ENCODE measurements around the gene CRADD. TPM values are rescaled to one million over a fixed set of nuclear protein-coding genes. Genes with fewer than 3 reads are reported as not detected.
"Not testable (repeated sequence)": the region's sequence is repeated elsewhere in the genome, so short reads cannot be mapped to it uniquely, and the experiment has no call there.

The CRADD gene
- total RNA-seq, 4 donors from 2014 or later = 16.1 to 43.3 (median 26.5) TPM

DNA sequence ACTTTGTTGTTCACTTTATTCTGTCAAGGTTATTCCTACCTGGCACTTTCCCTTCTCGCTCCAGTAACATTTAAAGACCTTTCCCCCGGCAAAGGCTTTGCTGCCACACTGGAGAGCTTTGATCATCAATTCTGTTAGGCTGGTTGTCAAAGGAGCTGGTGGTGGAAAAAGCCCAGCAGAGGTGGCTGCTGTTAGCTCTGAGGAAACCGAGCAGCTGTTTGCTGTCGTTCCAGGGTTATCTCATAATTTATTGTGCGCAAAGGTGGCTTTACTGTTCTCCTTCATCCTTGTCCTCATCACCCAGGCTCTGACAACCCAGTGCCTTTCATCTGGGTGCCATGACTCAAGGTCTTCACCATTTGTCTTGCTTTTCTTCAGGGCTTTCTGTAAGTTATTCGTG, 38.2 kb upstream of the CRADD start:
- TF ChIP-seq POLR2A (IDR thresholded peaks at IDR 0.05) = no peak
- TF ChIP-seq, protein P1, sequence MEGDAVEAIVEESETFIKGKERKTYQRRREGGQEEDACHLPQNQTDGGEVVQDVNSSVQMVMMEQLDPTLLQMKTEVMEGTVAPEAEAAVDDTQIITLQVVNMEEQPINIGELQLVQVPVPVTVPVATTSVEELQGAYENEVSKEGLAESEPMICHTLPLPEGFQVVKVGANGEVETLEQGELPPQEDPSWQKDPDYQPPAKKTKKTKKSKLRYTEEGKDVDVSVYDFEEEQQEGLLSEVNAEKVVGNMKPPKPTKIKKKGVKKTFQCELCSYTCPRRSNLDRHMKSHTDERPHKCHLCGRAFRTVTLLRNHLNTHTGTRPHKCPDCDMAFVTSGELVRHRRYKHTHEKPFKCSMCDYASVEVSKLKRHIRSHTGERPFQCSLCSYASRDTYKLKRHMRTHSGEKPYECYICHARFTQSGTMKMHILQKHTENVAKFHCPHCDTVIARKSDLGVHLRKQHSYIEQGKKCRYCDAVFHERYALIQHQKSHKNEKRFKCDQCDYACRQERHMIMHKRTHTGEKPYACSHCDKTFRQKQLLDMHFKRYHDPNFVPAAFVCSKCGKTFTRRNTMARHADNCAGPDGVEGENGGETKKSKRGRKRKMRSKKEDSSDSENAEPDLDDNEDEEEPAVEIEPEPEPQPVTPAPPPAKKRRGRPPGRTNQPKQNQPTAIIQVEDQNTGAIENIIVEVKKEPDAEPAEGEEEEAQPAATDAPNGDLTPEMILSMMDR (IDR thresholded peaks at IDR 0.05) = no peak
- 43 to 44% methylated on average over 6 of the region's 6 CpGs for WGBS, 2 donors
- intact Hi-C loops (cut with DNase I; ENCODE audit: low total_unique reads) = no loop called here

GRCh38 chr12:93639406-93639805, 37.8 kb upstream of the CRADD start:
- intact Hi-C loops (cut with DNase I; ENCODE audit: low total_unique reads) = no loop called here
- no peak for DNase-seq (ENCODE audit: low spot score in 2 of 2)
- TF ChIP-seq POLR2A (IDR thresholded peaks at IDR 0.05) = no peak
- TF ChIP-seq, protein P1 (IDR thresholded peaks at IDR 0.05) = no peak
- H3K4me3 ChIP-seq (ENCODE audit: low read depth, poor library complexity, severe bottlenecking) = no peak overlapping the region
- WGBS, 2 donors = 83 to 86% methylated on average over 2 of the region's 2 CpGs

More for the DNA sequence above, 38.2 kb upstream of the CRADD start:
- no peak overlapping the region for H3K4me3 ChIP-seq (ENCODE audit: low read depth, poor library complexity, severe bottlenecking)
- DNase-seq (ENCODE audit: low spot score in 2 of 2) = no peak

DNA sequence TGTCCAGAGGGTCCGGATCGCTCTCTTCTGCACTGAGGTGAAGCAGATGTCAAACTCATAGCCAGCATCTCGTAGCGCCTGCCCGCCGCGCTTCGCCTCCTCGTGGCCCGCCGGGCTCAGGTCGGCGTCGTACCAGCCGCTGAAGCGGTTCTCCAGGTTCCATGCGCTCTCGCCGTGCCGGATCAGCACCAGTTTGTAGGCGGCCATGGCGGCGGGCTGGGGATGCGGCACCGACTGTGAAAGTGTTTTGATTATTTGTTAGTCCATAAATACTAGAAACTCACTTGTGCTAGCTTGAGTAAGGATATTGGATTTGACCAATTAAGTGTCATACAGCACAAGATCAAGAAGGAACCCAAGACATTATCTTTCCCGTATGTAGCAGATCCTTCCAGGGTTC, 35.8 kb upstream of the CRADD start:
- 95 to 98% methylated on average over 18 to 19 of the region's 26 CpGs for WGBS, 2 donors
- H3K4me3 ChIP-seq (ENCODE audit: low read depth, poor library complexity, severe bottlenecking); intact Hi-C loops (cut with DNase I; ENCODE audit: low total_unique reads); DNase-seq (ENCODE audit: low spot score in 2 of 2): not testable (repeated sequence)

DNA sequence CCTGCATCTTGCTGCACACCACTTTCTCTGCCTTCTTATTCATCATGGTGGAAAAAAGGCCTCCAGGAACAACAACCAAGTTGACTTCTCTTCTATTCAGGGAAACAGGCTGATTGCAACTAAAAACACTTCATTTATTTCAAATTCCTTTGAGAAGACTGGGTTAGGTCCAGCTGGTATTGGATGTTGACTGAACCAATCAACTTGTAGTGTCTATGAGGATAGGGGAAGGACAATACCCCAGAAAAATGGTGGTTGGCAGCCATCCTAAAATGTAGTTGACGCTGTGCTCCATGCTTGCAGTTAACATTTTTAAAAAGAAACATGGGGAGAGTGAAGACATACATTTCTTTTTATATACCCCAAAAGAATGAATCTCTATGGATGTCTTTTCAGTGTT, 34.4 kb upstream of the CRADD start:
- TF ChIP-seq POLR2A (IDR thresholded peaks at IDR 0.05) = no peak
- 95 to 96% methylated on average over 1 of the region's 1 CpG for WGBS, 2 donors
- DNase-seq (ENCODE audit: low spot score in 2 of 2) = no peak
- intact Hi-C loops (cut with DNase I; ENCODE audit: low total_unique reads) = no loop called here
- H3K4me3 ChIP-seq (ENCODE audit: low read depth, poor library complexity, severe bottlenecking) = no peak overlapping the region

DNA sequence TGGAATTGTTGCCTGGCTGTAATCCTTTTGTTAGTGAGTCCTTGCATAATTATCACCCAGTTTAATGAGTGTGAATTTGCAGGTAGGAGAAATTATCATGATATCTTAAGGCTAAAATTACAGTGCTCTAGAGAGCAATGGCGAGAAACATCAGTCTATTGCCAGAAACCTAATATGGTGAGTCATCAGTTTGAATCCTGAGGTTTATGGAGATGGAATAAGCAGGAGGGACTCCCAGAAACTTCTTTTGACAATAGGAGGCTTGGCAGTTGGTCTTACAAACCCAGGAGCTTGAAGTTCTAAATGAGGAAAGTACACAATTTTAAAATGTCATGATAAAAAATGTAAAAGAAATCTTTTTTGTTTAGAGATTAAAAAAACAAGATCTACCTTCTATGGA, 31.5 kb upstream of the CRADD start:
- intact Hi-C loops (cut with DNase I; ENCODE audit: low total_unique reads) = no loop called here
- no peak for DNase-seq (ENCODE audit: low spot score in 2 of 2)
- no peak overlapping the region for H3K4me3 ChIP-seq (ENCODE audit: low read depth, poor library complexity, severe bottlenecking)
- TF ChIP-seq, protein P1 (IDR thresholded peaks at IDR 0.05) = no peak
- no peak for TF ChIP-seq POLR2A (IDR thresholded peaks at IDR 0.05)
- WGBS, 2 donors = 47 to 50% methylated on average over 1 of the region's 1 CpG

- H3K4me3 ChIP-seq (ENCODE audit: low read depth, poor library complexity, severe bottlenecking) = no peak overlapping the region
- intact Hi-C loops (cut with DNase I; ENCODE audit: low total_unique reads) = no loop called here
- WGBS, 2 donors = 93 to 94% methylated on average over 1 of the region's 1 CpG
- DNase-seq (ENCODE audit: low spot score in 2 of 2) = no peak
- TF ChIP-seq POLR2A (IDR thresholded peaks at IDR 0.05) = no peak
- TF ChIP-seq, protein P1 (IDR thresholded peaks at IDR 0.05) = no peak
Measured at GRCh38 chr12:93650626-93651025, 26.5 kb upstream of the CRADD start.

- no peak for DNase-seq (ENCODE audit: low spot score in 2 of 2)
- TF ChIP-seq POLR2A (IDR thresholded peaks at IDR 0.05) = no peak
- TF ChIP-seq, protein P1 (IDR thresholded peaks at IDR 0.05) = no peak
- H3K4me3 ChIP-seq (ENCODE audit: low read depth, poor library complexity, severe bottlenecking) = no peak overlapping the region
- WGBS, 2 donors = 91 to 96% methylated on average over 3 of the region's 3 CpGs
- intact Hi-C loops (cut with DNase I; ENCODE audit: low total_unique reads) = no loop called here
Measured at GRCh38 chr12:93653079-93653478, 24.1 kb upstream of the CRADD start.
